GM12801 (cell line): ENCODE measurements around the gene CSTPP1.

Experiments
- TF ChIP-seq, protein P1 (sequence below): IDR thresholded peaks from one replicate; pipeline ENCODE4 v1.5.1; 2011; ENCODE audit warnings: control low read depth; ENCODE audit not compliant: insufficient read length; ENCODE audit errors: extremely low read depth

Gene CSTPP1

DNA sequence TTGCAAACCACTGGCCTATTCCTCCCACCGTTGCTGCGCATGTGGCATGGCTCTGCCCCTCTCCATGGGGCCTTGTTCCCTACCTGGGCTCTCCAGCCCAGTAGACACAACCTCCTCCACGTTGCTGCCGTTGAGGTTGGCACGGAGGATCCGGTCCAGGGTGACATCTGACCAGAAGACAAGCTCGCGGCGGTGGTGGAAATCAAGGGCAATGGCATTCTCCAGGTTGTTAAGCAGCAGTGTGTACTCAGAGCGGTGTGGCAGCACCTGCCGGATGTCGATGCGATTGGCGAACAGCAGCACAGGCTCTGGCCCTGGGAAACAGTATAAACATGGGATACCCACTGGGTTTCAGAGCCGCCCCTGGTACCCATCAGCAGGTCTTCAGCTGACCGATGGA lies 42.1 kb upstream of the CSTPP1 start:
- TF ChIP-seq, protein P1, sequence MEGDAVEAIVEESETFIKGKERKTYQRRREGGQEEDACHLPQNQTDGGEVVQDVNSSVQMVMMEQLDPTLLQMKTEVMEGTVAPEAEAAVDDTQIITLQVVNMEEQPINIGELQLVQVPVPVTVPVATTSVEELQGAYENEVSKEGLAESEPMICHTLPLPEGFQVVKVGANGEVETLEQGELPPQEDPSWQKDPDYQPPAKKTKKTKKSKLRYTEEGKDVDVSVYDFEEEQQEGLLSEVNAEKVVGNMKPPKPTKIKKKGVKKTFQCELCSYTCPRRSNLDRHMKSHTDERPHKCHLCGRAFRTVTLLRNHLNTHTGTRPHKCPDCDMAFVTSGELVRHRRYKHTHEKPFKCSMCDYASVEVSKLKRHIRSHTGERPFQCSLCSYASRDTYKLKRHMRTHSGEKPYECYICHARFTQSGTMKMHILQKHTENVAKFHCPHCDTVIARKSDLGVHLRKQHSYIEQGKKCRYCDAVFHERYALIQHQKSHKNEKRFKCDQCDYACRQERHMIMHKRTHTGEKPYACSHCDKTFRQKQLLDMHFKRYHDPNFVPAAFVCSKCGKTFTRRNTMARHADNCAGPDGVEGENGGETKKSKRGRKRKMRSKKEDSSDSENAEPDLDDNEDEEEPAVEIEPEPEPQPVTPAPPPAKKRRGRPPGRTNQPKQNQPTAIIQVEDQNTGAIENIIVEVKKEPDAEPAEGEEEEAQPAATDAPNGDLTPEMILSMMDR: no peak

DNA sequence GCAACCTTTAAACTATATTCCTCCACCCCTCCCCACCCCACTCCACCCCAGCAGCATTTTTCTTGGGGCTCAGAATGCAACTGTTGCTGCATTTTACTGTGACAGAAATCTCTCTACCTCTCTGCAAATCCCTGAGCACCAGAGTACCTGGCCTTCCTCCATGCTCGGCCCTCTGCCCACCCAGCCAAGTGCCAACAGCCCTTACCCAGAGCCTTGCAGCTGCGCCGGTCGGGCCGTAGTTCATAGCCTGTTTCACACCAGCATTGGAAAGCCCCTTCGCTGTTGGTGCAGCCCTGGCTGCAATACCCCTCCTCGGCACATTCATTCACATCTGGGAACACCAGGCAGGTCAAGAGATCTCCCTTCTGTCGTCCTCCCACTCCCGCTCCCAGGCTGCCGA lies 41.6 kb upstream of the CSTPP1 start:
- TF ChIP-seq, protein P1: no peak

DNA sequence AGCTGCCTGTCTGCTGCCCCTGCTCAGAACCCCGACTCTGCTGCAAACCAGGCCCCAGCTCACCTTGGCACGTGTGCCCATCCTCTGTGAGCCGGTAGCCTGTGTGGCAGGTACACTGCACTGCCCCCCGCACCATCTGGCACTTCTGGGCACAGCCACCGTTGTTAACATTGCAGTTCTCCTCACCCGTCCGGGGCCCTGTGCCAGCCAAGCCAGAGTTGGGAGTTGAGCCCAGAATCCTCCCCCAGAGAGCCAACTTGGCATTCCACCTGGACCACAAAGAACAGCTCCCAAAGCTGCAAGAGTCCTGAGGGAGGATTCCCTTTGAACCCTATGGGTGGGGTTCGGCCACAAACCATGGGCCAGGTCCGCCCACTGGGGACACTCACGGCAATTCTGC lies 40.7 kb upstream of the CSTPP1 start:
- TF ChIP-seq, protein P1: no peak

DNA sequence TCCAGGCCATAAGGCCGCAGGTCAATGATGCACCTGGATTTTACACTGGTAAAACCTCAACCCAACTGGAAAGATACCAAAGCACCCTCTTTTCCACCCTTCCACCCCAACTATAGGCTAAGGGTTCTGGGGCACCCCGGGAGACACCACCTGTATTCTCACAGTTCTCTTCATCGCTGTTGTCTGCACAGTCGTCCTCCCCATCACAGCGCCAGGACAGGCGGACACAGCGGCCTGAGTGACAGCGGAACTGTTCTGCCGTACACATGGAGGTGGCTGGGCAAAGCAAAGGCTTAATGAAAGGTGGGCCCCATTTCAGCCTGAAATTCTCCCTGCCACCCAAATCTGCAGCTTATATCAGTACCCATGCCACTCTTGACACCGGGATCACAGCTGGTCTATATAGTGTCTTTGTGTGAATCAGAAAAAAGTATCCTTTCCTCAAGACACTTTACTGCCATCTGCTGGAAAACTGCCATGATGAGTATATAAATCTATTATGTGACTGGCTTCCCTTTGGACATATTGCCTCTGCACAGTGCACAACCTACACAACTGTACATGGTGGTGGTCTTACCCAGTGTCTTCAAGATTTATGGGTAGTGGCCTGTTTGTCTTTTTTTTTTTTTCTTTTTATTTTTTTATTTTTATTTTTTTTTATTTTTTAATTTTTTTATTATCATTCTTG lies 39.7 kb upstream of the CSTPP1 start:
- TF ChIP-seq, protein P1: no peak

DNA sequence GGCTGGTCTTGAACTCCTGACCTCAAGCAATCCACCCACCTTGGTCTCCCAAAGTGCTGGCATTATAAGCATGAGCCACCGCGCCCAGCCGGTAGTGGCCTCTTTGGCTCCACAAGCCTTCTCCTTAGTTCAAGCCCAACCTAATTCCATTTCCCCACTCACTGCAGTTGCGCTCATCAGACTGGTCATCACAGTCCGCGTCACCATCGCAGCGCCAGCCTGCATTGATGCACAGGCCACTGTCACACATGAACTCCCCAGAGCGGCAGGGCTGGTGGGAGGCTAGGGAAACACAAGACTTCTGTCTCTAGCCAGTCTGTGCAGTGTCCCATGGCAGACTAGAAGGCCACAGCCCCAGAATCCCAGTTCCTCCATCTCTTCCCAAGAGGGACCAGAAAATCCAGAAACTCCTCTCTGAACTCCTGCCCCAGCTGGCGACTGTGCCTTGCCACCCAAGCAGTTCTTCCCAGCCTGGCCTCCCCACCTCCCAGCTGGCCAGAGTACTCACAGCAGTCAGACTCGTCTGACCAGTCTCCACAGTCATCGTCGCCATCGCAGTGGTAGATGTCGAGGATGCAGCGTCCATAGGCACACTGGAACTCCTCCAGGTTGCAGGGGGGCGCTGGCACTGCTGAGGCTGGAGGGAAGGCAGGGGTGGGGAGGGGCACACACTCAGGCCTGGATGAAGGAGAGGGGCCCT lies 38.0 kb upstream of the CSTPP1 start:
- TF ChIP-seq, protein P1: no peak

DNA sequence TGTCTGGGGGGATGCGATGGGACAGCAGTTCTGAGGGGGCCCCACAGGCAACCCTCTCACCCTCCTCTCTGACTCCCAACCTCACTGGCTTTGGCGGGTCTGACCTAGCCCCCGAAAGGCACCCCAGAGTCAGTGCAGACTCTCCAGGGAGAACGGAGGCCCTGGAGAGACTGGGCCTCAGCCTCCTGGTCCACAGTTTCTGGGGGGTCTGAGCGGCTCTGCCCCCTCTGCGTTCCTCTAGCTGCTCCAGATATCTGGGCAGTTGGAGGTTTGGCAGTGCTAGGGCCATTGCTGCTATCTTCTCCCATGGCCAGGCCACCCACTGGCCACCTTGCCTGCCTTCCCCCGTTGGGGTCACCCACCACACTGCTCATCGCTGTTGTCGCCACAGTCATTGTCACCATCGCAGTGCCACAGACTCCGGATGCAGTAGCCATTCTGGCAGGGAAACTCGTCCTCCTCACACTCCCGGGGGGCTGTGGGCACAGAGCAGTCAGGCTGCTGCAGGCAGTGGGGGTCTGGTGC lies 37.0 kb upstream of the CSTPP1 start:
- TF ChIP-seq, protein P1: no peak

DNA sequence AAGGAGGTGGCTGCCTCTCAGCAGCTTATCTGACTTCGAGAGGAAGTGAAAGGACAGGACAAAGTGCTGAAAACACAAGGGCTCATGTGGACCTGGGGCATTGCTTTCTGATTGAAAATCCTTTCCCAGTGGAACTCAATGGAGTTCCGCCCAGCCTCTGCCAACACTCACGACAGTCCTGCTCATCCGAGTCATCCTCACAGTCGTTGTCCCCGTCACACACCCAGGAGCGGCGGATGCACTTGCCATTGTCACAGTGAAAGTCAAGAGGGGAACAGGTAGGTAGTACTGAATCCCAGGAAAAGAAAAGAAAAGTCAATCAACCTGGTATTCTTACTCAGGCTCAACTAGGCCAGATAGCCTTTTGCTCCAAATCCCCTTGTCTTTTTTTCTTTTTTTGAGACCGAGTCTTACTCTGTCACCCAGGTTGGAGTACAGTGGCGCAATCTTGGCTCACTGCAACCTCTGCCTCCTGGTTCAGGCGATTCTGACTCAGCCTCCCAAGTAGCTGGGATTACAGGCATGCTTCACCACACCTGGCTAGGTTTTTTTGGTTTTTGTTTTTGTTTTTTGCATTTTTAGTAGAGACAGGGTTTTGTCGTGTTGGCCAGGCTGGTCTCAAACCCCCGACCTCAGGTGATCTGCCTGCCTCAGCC lies 36.3 kb upstream of the CSTPP1 start:
- TF ChIP-seq, protein P1: no peak
